ENCODE data around the gene INTS11. TPM values are rescaled to one million over a fixed set of nuclear protein-coding genes. Genes with fewer than 3 reads are reported as not detected.
A peak's percentile ranks its signal among the peaks of the same experiment; 100 is the strongest.

INTS11 gene
- total and polyA plus RNA-seq, 9 of the 15 experiments (the other 6 are each of a cell fraction or from before 2014, with no cell fraction given): 3.6 to 183 (median 110) TPM

DNA sequence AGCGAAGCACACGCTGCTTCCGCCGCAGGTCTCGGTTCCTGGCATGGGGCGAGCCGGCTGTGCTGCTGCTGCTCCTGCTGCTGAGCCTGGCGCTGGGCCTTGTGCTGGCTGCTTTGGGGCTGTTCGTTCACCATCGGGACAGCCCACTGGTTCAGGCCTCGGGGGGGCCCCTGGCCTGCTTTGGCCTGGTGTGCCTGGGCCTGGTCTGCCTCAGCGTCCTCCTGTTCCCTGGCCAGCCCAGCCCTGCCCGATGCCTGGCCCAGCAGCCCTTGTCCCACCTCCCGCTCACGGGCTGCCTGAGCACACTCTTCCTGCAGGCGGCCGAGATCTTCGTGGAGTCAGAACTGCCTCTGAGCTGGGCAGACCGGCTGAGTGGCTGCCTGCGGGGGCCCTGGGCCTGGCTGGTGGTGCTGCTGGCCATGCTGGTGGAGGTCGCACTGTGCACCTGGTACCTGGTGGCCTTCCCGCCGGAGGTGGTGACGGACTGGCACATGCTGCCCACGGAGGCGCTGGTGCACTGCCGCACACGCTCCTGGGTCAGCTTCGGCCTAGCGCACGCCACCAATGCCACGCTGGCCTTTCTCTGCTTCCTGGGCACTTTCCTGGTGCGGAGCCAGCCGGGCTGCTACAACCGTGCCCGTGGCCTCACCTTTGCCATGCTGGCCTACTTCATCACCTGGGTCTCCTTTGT, 9.2 kb upstream of the INTS11 start (continued):
- TF ChIP-seq YY1 (IDR thresholded peaks at IDR 0.05; ENCODE audit: borderline replicate concordance in 1 of 3, control insufficient read depth in 1 of 3, extremely low read depth in 1 of 3, insufficient read depth in 3 of 3, insufficient read length in 1 of 3, insufficient replicate concordance in 2 of 3, low read depth in 1 of 3, low read length in 2 of 3) (no peak), NCOA4 (IDR thresholded peaks at IDR 0.05; ENCODE audit: partially characterized antibody) (no peak), FUS (optimal IDR thresholded peaks at IDR 0.05; ENCODE audit: low read depth, low read length) (peak; percentile 51), POLR2AphosphoS2 (IDR thresholded peaks at IDR 0.05; ENCODE audit: low read length) (no peak), DIDO1 (tag; IDR thresholded peaks at IDR 0.05; ENCODE audit: low read depth) (no peak), ZNF561 (CRISPR knock-in tag; conservative IDR thresholded peaks at IDR 0.05) (no peak), PRMT5 (CRISPR knock-in tag; IDR thresholded peaks at IDR 0.05) (no peak), SIRT6 (IDR thresholded peaks at IDR 0.05; ENCODE audit: low read depth, low read length) (peak; percentile 56), MIER1 (IDR thresholded peaks at IDR 0.05; ENCODE audit: low read depth) (no peak), ILF3 (IDR thresholded peaks at IDR 0.05; ENCODE audit: borderline replicate concordance) (no peak), THAP7 (CRISPR knock-in tag; IDR thresholded peaks at IDR 0.05) (no peak), CCNT2 (IDR thresholded peaks at IDR 0.05; ENCODE audit: borderline replicate concordance, extremely low read depth, insufficient read length, low read depth, low read length) (no peak), ZNF282 (CRISPR knock-in tag; IDR thresholded peaks at IDR 0.05) (no peak), CBFA2T2 (conservative IDR thresholded peaks at IDR 0.05) (no peak), TAF1 (IDR thresholded peaks at IDR 0.05; ENCODE audit: control insufficient read depth, extremely low read depth, insufficient read depth, low read length, severe bottlenecking) (no peak), ZBTB1 (CRISPR knock-in tag; IDR thresholded peaks at IDR 0.05; ENCODE audit: borderline replicate concordance, low read depth) (no peak), ZKSCAN3 (CRISPR knock-in tag; IDR thresholded peaks at IDR 0.05) (no peak)
- TF ChIP-seq, protein P1, sequence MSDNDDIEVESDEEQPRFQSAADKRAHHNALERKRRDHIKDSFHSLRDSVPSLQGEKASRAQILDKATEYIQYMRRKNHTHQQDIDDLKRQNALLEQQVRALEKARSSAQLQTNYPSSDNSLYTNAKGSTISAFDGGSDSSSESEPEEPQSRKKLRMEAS (CRISPR knock-in tag; IDR thresholded peaks at IDR 0.05): no peak
- TF ChIP-seq, protein P2, sequence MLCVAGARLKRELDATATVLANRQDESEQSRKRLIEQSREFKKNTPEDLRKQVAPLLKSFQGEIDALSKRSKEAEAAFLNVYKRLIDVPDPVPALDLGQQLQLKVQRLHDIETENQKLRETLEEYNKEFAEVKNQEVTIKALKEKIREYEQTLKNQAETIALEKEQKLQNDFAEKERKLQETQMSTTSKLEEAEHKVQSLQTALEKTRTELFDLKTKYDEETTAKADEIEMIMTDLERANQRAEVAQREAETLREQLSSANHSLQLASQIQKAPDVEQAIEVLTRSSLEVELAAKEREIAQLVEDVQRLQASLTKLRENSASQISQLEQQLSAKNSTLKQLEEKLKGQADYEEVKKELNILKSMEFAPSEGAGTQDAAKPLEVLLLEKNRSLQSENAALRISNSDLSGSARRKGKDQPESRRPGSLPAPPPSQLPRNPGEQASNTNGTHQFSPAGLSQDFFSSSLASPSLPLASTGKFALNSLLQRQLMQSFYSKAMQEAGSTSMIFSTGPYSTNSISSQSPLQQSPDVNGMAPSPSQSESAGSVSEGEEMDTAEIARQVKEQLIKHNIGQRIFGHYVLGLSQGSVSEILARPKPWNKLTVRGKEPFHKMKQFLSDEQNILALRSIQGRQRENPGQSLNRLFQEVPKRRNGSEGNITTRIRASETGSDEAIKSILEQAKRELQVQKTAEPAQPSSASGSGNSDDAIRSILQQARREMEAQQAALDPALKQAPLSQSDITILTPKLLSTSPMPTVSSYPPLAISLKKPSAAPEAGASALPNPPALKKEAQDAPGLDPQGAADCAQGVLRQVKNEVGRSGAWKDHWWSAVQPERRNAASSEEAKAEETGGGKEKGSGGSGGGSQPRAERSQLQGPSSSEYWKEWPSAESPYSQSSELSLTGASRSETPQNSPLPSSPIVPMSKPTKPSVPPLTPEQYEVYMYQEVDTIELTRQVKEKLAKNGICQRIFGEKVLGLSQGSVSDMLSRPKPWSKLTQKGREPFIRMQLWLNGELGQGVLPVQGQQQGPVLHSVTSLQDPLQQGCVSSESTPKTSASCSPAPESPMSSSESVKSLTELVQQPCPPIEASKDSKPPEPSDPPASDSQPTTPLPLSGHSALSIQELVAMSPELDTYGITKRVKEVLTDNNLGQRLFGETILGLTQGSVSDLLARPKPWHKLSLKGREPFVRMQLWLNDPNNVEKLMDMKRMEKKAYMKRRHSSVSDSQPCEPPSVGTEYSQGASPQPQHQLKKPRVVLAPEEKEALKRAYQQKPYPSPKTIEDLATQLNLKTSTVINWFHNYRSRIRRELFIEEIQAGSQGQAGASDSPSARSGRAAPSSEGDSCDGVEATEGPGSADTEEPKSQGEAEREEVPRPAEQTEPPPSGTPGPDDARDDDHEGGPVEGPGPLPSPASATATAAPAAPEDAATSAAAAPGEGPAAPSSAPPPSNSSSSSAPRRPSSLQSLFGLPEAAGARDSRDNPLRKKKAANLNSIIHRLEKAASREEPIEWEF (CRISPR knock-in tag; IDR thresholded peaks at IDR 0.05): no peak
- TF ChIP-seq, protein P3, sequence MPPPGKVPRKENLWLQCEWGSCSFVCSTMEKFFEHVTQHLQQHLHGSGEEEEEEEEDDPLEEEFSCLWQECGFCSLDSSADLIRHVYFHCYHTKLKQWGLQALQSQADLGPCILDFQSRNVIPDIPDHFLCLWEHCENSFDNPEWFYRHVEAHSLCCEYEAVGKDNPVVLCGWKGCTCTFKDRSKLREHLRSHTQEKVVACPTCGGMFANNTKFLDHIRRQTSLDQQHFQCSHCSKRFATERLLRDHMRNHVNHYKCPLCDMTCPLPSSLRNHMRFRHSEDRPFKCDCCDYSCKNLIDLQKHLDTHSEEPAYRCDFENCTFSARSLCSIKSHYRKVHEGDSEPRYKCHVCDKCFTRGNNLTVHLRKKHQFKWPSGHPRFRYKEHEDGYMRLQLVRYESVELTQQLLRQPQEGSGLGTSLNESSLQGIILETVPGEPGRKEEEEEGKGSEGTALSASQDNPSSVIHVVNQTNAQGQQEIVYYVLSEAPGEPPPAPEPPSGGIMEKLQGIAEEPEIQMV (tag; conservative IDR thresholded peaks at IDR 0.05; ENCODE audit: low read depth): no peak

Measured in K562 (cell line).